IPS-18a (cell line): ENCODE results near the gene CBY2.
"Not testable (repeated sequence)": the region's sequence is repeated elsewhere in the genome, so short reads cannot be mapped to it uniquely, and the experiment has no call there.

ENCODE experiments used
- H3K27ac ChIP-seq: one replicate; pipeline ENCODE4 v1.5.1; 2013; ENCODE audit warnings: low read length
- H3K27me3 ChIP-seq: one replicate; pipeline ENCODE4 v1.6.1; 2013; ENCODE audit warnings: mild to moderate bottlenecking, low read length; ENCODE audit not compliant: control insufficient read depth, insufficient read depth
- H3K36me3 ChIP-seq: one replicate; pipeline ENCODE4 v1.6.1; 2013; ENCODE audit warnings: low read depth, low read length; ENCODE audit not compliant: control insufficient read depth
- H3K4me1 ChIP-seq: one replicate; pipeline ENCODE4 v1.6.1; 2013; ENCODE audit warnings: low read depth, low read length; ENCODE audit not compliant: control insufficient read depth
- H3K4me3 ChIP-seq: one replicate; pipeline ENCODE4 v1.5.1; 2013; ENCODE audit warnings: low read length
- H3K9ac ChIP-seq: one replicate; pipeline ENCODE4 v1.6.1; 2013; ENCODE audit warnings: mild to moderate bottlenecking, low read length, moderate library complexity
- H3K9me3 ChIP-seq: one replicate; pipeline ENCODE4 v1.6.1; 2013; ENCODE audit warnings: low read depth, low read length; ENCODE audit not compliant: control insufficient read depth

CBY2 gene

GRCh38 chr13:45750566-45750965 lies 48.4 kb downstream of the CBY2 start:
- no peaks in the 10 kb centered on the region for H3K9me3 ChIP-seq
- H3K36me3 ChIP-seq = no peaks in the 10 kb centered on the region
- H3K4me3 ChIP-seq = no peak overlapping the region

GRCh38 chr13:45751885-45752284 lies 49.8 kb downstream of the CBY2 start:
- Histone ChIP-seq H3K9me3 (no peaks in the 10 kb centered on the region), H3K27ac (no peak overlapping the region)

More at GRCh38 chr13:45750566-45750965, 48.4 kb downstream of the CBY2 start:
- H3K27ac ChIP-seq = no peak overlapping the region
- no peaks in the 10 kb centered on the region for H3K27me3 ChIP-seq
- no peak overlapping the region for H3K9ac ChIP-seq
- peaks cover 5% of the 10 kb centered on the region for H3K4me1 ChIP-seq

GRCh38 chr13:45752510-45752909 lies 50.4 kb downstream of the CBY2 start:
- H3K27ac ChIP-seq = no peak overlapping the region
- no peaks in the 10 kb centered on the region for H3K36me3 ChIP-seq
- H3K27me3 ChIP-seq = no peaks in the 10 kb centered on the region
- H3K9ac ChIP-seq = no peak overlapping the region
- H3K4me3 ChIP-seq = no peak overlapping the region
- peaks cover 5% of the 10 kb centered on the region for H3K4me1 ChIP-seq
- no peaks in the 10 kb centered on the region for H3K9me3 ChIP-seq

More at GRCh38 chr13:45751885-45752284, 49.8 kb downstream of the CBY2 start:
- no peaks in the 10 kb centered on the region for H3K36me3 ChIP-seq
- H3K4me1 ChIP-seq = peaks cover 5% of the 10 kb centered on the region
- no peaks in the 10 kb centered on the region for H3K27me3 ChIP-seq
- no peak overlapping the region for H3K9ac ChIP-seq
- H3K4me3 ChIP-seq = no peak overlapping the region

GRCh38 chr13:45756498-45756897 lies 54.4 kb downstream of the CBY2 start:
- H3K27me3 ChIP-seq, H3K9me3 ChIP-seq, H3K4me1 ChIP-seq, H3K36me3 ChIP-seq, H3K9ac ChIP-seq, H3K27ac ChIP-seq, H3K4me3 ChIP-seq: not testable (repeated sequence)

GRCh38 chr13:45757589-45757988 lies 55.5 kb downstream of the CBY2 start:
- H3K4me1 ChIP-seq, H3K9me3 ChIP-seq, H3K27me3 ChIP-seq, H3K9ac ChIP-seq, H3K4me3 ChIP-seq, H3K27ac ChIP-seq, H3K36me3 ChIP-seq: not testable (repeated sequence)

- H3K27me3 ChIP-seq = no peaks in the 10 kb centered on the region
- H3K9me3 ChIP-seq = no peaks in the 10 kb centered on the region
- no peaks in the 10 kb centered on the region for H3K36me3 ChIP-seq
- no peak overlapping the region for H3K9ac ChIP-seq
- H3K4me3 ChIP-seq = no peak overlapping the region
- H3K4me1 ChIP-seq = peaks cover 8% of the 10 kb centered on the region
- H3K27ac ChIP-seq = no peak overlapping the region
Measured at GRCh38 chr13:45763419-45763818, 61.3 kb downstream of the CBY2 start.
